Neuronal stem cell (in vitro differentiated cells): ENCODE results near the gene BCAS2.

Experiments
- DNase-seq: peaks from one replicate; pipeline ENCODE4 v3.0.0-alpha.2; 2013; ENCODE audit warnings: low spot score
- H2AFZ ChIP-seq: one replicate; pipeline ENCODE4 v1.6.1; 2013; ENCODE audit warnings: mild to moderate bottlenecking, low read length, inconsistent platforms
- H2AK5ac ChIP-seq: 2 replicates; pipeline ENCODE4 v1.6.1; 2013; ENCODE audit warnings: low read depth, mild to moderate bottlenecking, inconsistent platforms, low read length, moderate library complexity, mixed read lengths
- H2BK120ac ChIP-seq: 2 replicates; pipeline ENCODE4 v1.6.1; 2013; ENCODE audit warnings: low read depth, mild to moderate bottlenecking, inconsistent platforms, low read length, moderate library complexity, mixed read lengths
- H2BK12ac ChIP-seq: one replicate; pipeline ENCODE4 v1.6.1; 2013; ENCODE audit warnings: low read length, inconsistent platforms
- H2BK15ac ChIP-seq: 2 replicates; pipeline ENCODE4 v1.6.1; 2013; ENCODE audit warnings: mild to moderate bottlenecking, low read length, inconsistent platforms, mixed read lengths
- H2BK5ac ChIP-seq: one replicate; pipeline ENCODE4 v1.6.1; 2013; ENCODE audit warnings: inconsistent platforms, mild to moderate bottlenecking, low read length, moderate library complexity
- H3K14ac ChIP-seq: one replicate; pipeline ENCODE4 v1.6.1; 2013; ENCODE audit warnings: low read length, inconsistent platforms
- H3K18ac ChIP-seq: 2 replicates; pipeline ENCODE4 v1.6.1; 2013; ENCODE audit warnings: low read length, inconsistent platforms
- H3K23ac ChIP-seq: 2 replicates; pipeline ENCODE4 v1.6.1; 2013; ENCODE audit warnings: low read depth, mild to moderate bottlenecking, mixed read lengths, low read length, inconsistent platforms; ENCODE audit not compliant: poor library complexity
- H3K27ac ChIP-seq: replicated peaks from 3 replicates; pipeline ENCODE4 v1.5.1; 2013; ENCODE audit warnings: low read length, inconsistent platforms
- H3K27me3 ChIP-seq, 3 experiments: 2 replicates each; pipeline ENCODE4 v1.6.1; 2013; ENCODE audit warnings: low read length in 3 of 3, mild to moderate bottlenecking in 2 of 3, inconsistent platforms in 1 of 3, low read depth in 1 of 3, mixed read lengths in 1 of 3, moderate library complexity in 1 of 3; ENCODE audit not compliant: control insufficient read depth in 3 of 3, insufficient read depth in 3 of 3
- H3K36me3 ChIP-seq, 2 donors: replicated peaks in 1 of 2; 2 replicates each; pipeline ENCODE4 v1.6.1; 2013; ENCODE audit warnings: low read length in 2 of 2; ENCODE audit not compliant: control insufficient read depth in 2 of 2, insufficient read depth in 2 of 2
- H3K4ac ChIP-seq: 2 replicates; pipeline ENCODE4 v1.6.1; 2013; ENCODE audit warnings: inconsistent platforms, mild to moderate bottlenecking, low read length, moderate library complexity
- H3K4me1 ChIP-seq, 2 donors: 1 replicate in 1 of 2; 2 replicates in 1 of 2; pipeline ENCODE4 v1.6.1; 2013; ENCODE audit warnings: low read length in 2 of 2, low read depth in 1 of 2; ENCODE audit not compliant: control insufficient read depth in 2 of 2, insufficient read depth in 1 of 2
- H3K4me2 ChIP-seq: one replicate; pipeline ENCODE4 v1.6.1; 2013; ENCODE audit warnings: mild to moderate bottlenecking, low read length, inconsistent platforms; ENCODE audit not compliant: insufficient read depth, poor library complexity, severe bottlenecking
- H3K4me3 ChIP-seq, 2 donors: 2 replicates each; pipeline ENCODE4 v1.5.1; 2013; ENCODE audit warnings: low read length in 2 of 2, mild to moderate bottlenecking in 2 of 2, inconsistent platforms in 1 of 2, moderate library complexity in 1 of 2
- H3K79me1 ChIP-seq: one replicate; pipeline ENCODE4 v1.6.1; 2013; ENCODE audit warnings: low read depth, mild to moderate bottlenecking, inconsistent platforms, low read length, moderate library complexity
- H3K9ac ChIP-seq: one replicate; pipeline ENCODE4 v1.6.1; 2013; ENCODE audit warnings: mild to moderate bottlenecking, low read depth, low read length, inconsistent platforms; ENCODE audit not compliant: poor library complexity
- H3K9me3 ChIP-seq, 2 donors: replicated peaks in 1 of 2; 2 replicates each; pipeline versions ENCODE3 to v1.6.1; 2013; ENCODE audit warnings: low read length in 2 of 2, mild to moderate bottlenecking in 2 of 2, inconsistent platforms in 1 of 2, low read depth in 1 of 2, mixed read lengths in 1 of 2, moderate library complexity in 1 of 2; ENCODE audit not compliant: control insufficient read depth in 2 of 2, insufficient read depth in 1 of 2
- H4K8ac ChIP-seq: one replicate; pipeline ENCODE4 v1.6.1; 2013; ENCODE audit warnings: low read depth, mild to moderate bottlenecking, inconsistent platforms, low read length, moderate library complexity
- H4K91ac ChIP-seq: one replicate; pipeline ENCODE4 v1.6.1; 2013; ENCODE audit warnings: low read length, low read depth, mild to moderate bottlenecking, inconsistent platforms; ENCODE audit not compliant: poor library complexity
- WGBS, 2 donors: extraction: QIAGEN DNeasy Blood & Tissue Kit; methylation state at CpG; one replicate each; pipeline ENCODE4 v1.1.7; 2013; ENCODE audit warnings: missing lambda C conversion rate in 2 of 2, mixed read lengths in 1 of 2; ENCODE audit not compliant: insufficient read length in 2 of 2, insufficient replicate concordance in 1 of 2; ENCODE audit errors: extremely low coverage in 2 of 2; 5-methylcytosine and 5-hydroxymethylcytosine counted together

BCAS2 gene

GRCh38 chr1:114618606-114619005, 37.2 kb upstream of the BCAS2 start:
- Histone ChIP-seq H3K4me3 (no peak overlapping the region), H2BK15ac (no peak overlapping the region), H2AK5ac (no peak overlapping the region), H2BK5ac (no peak overlapping the region), H2BK12ac (no peak overlapping the region), H2AFZ (no peak overlapping the region), H3K18ac (no peak overlapping the region), H3K9ac (no peak overlapping the region), H3K9me3 (no peaks in the 10 kb centered on the region), H3K27me3 (peaks cover 0 to 12% (median 0%) of the 10 kb centered on the region in 3 experiments), H3K27ac (no peak overlapping the region), H3K4ac (no peak overlapping the region), H3K14ac (no peak overlapping the region), H4K91ac (no peak overlapping the region), H4K8ac (no peak overlapping the region), H2BK120ac (no peak overlapping the region), H3K23ac (no peak overlapping the region), H3K4me1 (no peaks in the 10 kb centered on the region), H3K79me1 (no peaks in the 10 kb centered on the region), H3K4me2 (no peak overlapping the region), H3K36me3 (no peaks in the 10 kb centered on the region)
- no peak for DNase-seq

GRCh38 chr1:114610546-114611245, 29.3 kb upstream of the BCAS2 start:
- Histone ChIP-seq H3K4me1 (no peaks in the 10 kb centered on the region), H2BK5ac (no peak overlapping the region), H2BK12ac (no peak overlapping the region), H3K79me1 (no peaks in the 10 kb centered on the region), H3K4me2 (no peak overlapping the region), H2AK5ac (no peak overlapping the region), H3K23ac (no peak overlapping the region), H3K9me3 (no peaks in the 10 kb centered on the region), H2AFZ (no peak overlapping the region), H3K4me3 (no peak overlapping the region), H2BK120ac (no peak overlapping the region), H3K4ac (no peak overlapping the region), H3K9ac (no peak overlapping the region), H3K18ac (no peak overlapping the region), H3K36me3 (no peaks in the 10 kb centered on the region), H3K27me3 (peaks cover 0 to 11% (median 0%) of the 10 kb centered on the region in 3 experiments), H4K8ac (no peak overlapping the region), H2BK15ac (no peak overlapping the region), H3K27ac (no peak overlapping the region), H3K14ac (no peak overlapping the region), H4K91ac (no peak overlapping the region)
- WGBS, 2 donors: no CpG with 5 or more reads among the region's 9 CpGs
- no peak for DNase-seq

DNA sequence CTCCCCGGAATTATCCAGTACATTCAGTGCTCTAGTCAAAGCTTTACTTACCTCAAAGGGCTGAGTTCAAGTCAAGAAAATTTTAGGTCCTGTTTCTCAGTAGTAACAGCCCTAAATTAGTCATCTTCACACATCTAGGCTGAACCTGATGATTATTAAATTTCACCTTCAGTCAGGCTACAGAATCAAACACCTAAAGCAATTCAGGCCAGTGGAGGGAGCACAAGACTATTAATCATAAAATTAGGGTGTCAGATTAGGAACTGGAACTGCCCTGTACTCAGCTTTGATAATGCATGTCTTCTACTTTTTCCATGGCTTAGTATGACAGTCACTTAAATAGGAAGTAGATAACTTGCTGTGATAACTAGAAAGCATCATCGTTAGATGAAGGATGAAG, 28.4 kb upstream of the BCAS2 start:
- no peak overlapping the region for H3K27ac ChIP-seq
- H2BK120ac ChIP-seq: no peak overlapping the region
- H3K9me3 ChIP-seq: no peaks in the 10 kb centered on the region
- H3K79me1 ChIP-seq: no peaks in the 10 kb centered on the region
- H3K27me3 ChIP-seq: peaks cover 0 to 11% (median 0%) of the 10 kb centered on the region in 3 experiments
- H4K91ac ChIP-seq: no peak overlapping the region
- H2AK5ac ChIP-seq: no peak overlapping the region
- no peak overlapping the region for H2BK15ac ChIP-seq
- no peak overlapping the region for H3K4ac ChIP-seq
- no peak overlapping the region for H3K4me2 ChIP-seq
- no CpG with 5 or more reads among the region's 2 CpGs for WGBS, 2 donors
- no peak overlapping the region for H3K18ac ChIP-seq
- no peak overlapping the region for H2BK12ac ChIP-seq
- no peak for DNase-seq
- no peak overlapping the region for H2AFZ ChIP-seq
- no peaks in the 10 kb centered on the region for H3K4me1 ChIP-seq
- no peak overlapping the region for H3K14ac ChIP-seq
- no peak overlapping the region for H3K4me3 ChIP-seq
- H3K23ac ChIP-seq: no peak overlapping the region
- no peak overlapping the region for H2BK5ac ChIP-seq
- no peaks in the 10 kb centered on the region for H3K36me3 ChIP-seq
- no peak overlapping the region for H3K9ac ChIP-seq
- H4K8ac ChIP-seq: no peak overlapping the region

DNA sequence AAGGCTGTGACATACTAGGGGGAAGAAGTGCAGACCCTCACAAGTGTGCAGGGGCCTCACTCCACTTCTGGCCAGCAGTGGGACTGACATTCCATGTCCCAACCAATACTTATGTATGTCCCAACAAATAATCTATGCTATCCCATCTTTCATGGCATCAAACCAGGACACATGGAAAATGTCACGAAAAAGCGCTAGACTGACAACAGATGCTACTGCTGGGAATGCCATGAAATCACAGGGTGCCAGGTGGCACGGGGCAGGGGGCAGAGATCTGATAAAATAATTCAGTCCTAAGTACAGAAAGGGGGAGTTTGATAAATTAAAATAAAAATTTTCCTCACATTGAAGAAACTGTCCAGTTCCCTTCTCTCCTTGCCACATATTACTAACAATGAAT, 27.6 kb upstream of the BCAS2 start:
- Histone ChIP-seq H3K4me2 (no peak overlapping the region), H4K91ac (no peak overlapping the region), H3K18ac (no peak overlapping the region), H3K4me1 (no peaks in the 10 kb centered on the region), H2BK12ac (no peak overlapping the region), H2BK5ac (no peak overlapping the region), H2BK120ac (no peak overlapping the region), H3K36me3 (no peaks in the 10 kb centered on the region), H3K4ac (no peak overlapping the region), H3K23ac (no peak overlapping the region), H3K14ac (no peak overlapping the region), H4K8ac (no peak overlapping the region), H3K4me3 (no peak overlapping the region), H2BK15ac (no peak overlapping the region), H3K9me3 (no peaks in the 10 kb centered on the region), H2AFZ (no peak overlapping the region), H3K79me1 (no peaks in the 10 kb centered on the region), H3K27me3 (peaks cover 0 to 16% (median 0%) of the 10 kb centered on the region in 3 experiments), H2AK5ac (no peak overlapping the region), H3K27ac (no peak overlapping the region), H3K9ac (no peak overlapping the region)
- no CpG with 5 or more reads among the region's 3 CpGs for WGBS, 2 donors
- DNase-seq: no peak
